Osteocyte (in vitro differentiated cells): Measurements from ENCODE around the gene MYO16. TPM values are rescaled to one million over a fixed set of nuclear protein-coding genes. Genes with fewer than 3 reads are reported as not detected.

Experiments used
- DNase-seq: peaks from one replicate; pipeline ENCODE4 v3.0.0; 2021; ENCODE audit warnings: mixed read lengths; ENCODE audit not compliant: unreplicated experiment; ENCODE audit errors: extremely low spot score
- H3K27ac Mint-ChIP-seq: one replicate; pipeline ENCODE4 v1.8.0; 2021; ENCODE audit warnings: mild to moderate bottlenecking, mixed read lengths; ENCODE audit not compliant: unreplicated experiment
- H3K27me3 Mint-ChIP-seq: one replicate; pipeline ENCODE4 v1.8.0; 2021; ENCODE audit warnings: mixed read lengths; ENCODE audit not compliant: unreplicated experiment
- H3K36me3 Mint-ChIP-seq: one replicate; pipeline ENCODE4 v1.8.0; 2021; ENCODE audit warnings: mixed read lengths; ENCODE audit not compliant: unreplicated experiment
- H3K4me1 Mint-ChIP-seq: one replicate; pipeline ENCODE4 v1.8.0; 2021; ENCODE audit warnings: mixed read lengths; ENCODE audit not compliant: unreplicated experiment
- H3K4me3 Mint-ChIP-seq: one replicate; pipeline ENCODE4 v1.8.0; 2021; ENCODE audit warnings: mild to moderate bottlenecking, moderate library complexity, mixed read lengths; ENCODE audit not compliant: unreplicated experiment
- H3K9me3 Mint-ChIP-seq: one replicate; pipeline ENCODE4 v1.8.0; 2021; ENCODE audit warnings: mixed read lengths; ENCODE audit not compliant: unreplicated experiment
- CTCF ChIP-seq: fragments of 200-600 bp; sonication (generic); IDR thresholded peaks from 2 replicates; pipeline ENCODE4 v1.5.0; 2021; ENCODE audit warnings: antibody characterized with exemption, mild to moderate bottlenecking, moderate library complexity
- total RNA-seq: library from RNA; stranded (reverse); gene quantifications from 2 replicates; pipeline ENCODE4 v1.2.1, GENCODE V29; 2021

The MYO16 gene
- total RNA-seq, 1 donor from 2014 or later = 0.13 TPM

GRCh38 chr13:108752276-108752675 is 122.9 kb downstream of the MYO16 start:
- Mint-ChIP-seq H3K36me3 (no peaks in the 10 kb centered on the region), H3K9me3 (peaks cover 3% of the 10 kb centered on the region), H3K4me3 (no peak overlapping the region), H3K4me1 (peaks cover 3% of the 10 kb centered on the region), H3K27ac (no peak overlapping the region), H3K27me3 (peaks cover 18% of the 10 kb centered on the region)
- no peak for DNase-seq
- TF ChIP-seq CTCF = no peak

- DNase-seq = no peak
- H3K27me3 Mint-ChIP-seq = peaks cover 26% of the 10 kb centered on the region
- no peaks in the 10 kb centered on the region for H3K9me3 Mint-ChIP-seq
- H3K4me1 Mint-ChIP-seq = peaks cover 3% of the 10 kb centered on the region
- TF ChIP-seq CTCF = no peak
- no peak overlapping the region for H3K27ac Mint-ChIP-seq
- no peak overlapping the region for H3K4me3 Mint-ChIP-seq
- no peaks in the 10 kb centered on the region for H3K36me3 Mint-ChIP-seq
Measured at GRCh38 chr13:108755083-108755482, 125.7 kb downstream of the MYO16 start.

GRCh38 chr13:108760129-108760528 is 130.7 kb downstream of the MYO16 start:
- no peak for TF ChIP-seq CTCF
- Mint-ChIP-seq H3K9me3 (no peaks in the 10 kb centered on the region), H3K27ac (no peak overlapping the region), H3K4me3 (no peak overlapping the region), H3K4me1 (no peaks in the 10 kb centered on the region), H3K27me3 (peaks cover 44% of the 10 kb centered on the region), H3K36me3 (no peaks in the 10 kb centered on the region)
- DNase-seq = no peak

GRCh38 chr13:108760541-108760940 is 131.1 kb downstream of the MYO16 start:
- Mint-ChIP-seq H3K27me3 (peaks cover 46% of the 10 kb centered on the region), H3K9me3 (no peaks in the 10 kb centered on the region), H3K4me3 (no peak overlapping the region), H3K4me1 (no peaks in the 10 kb centered on the region), H3K36me3 (no peaks in the 10 kb centered on the region), H3K27ac (no peak overlapping the region)
- no peak for DNase-seq
- TF ChIP-seq CTCF = no peak

- no peaks in the 10 kb centered on the region for H3K36me3 Mint-ChIP-seq
- no peak overlapping the region for H3K27ac Mint-ChIP-seq
- no peaks in the 10 kb centered on the region for H3K4me1 Mint-ChIP-seq
- DNase-seq = no peak
- no peak for TF ChIP-seq CTCF
- H3K9me3 Mint-ChIP-seq = no peaks in the 10 kb centered on the region
- peaks cover 46% of the 10 kb centered on the region for H3K27me3 Mint-ChIP-seq
- no peak overlapping the region for H3K4me3 Mint-ChIP-seq
Measured at GRCh38 chr13:108768035-108768434, 138.6 kb downstream of the MYO16 start.
